LoVo (cell line): ENCODE results near the gene CCDC32.

Experiments
- DNase-seq: peaks from one replicate; pipeline ENCODE4 v3.0.0-alpha.2; 2016; ENCODE audit warnings: low spot score

Gene CCDC32

DNA sequence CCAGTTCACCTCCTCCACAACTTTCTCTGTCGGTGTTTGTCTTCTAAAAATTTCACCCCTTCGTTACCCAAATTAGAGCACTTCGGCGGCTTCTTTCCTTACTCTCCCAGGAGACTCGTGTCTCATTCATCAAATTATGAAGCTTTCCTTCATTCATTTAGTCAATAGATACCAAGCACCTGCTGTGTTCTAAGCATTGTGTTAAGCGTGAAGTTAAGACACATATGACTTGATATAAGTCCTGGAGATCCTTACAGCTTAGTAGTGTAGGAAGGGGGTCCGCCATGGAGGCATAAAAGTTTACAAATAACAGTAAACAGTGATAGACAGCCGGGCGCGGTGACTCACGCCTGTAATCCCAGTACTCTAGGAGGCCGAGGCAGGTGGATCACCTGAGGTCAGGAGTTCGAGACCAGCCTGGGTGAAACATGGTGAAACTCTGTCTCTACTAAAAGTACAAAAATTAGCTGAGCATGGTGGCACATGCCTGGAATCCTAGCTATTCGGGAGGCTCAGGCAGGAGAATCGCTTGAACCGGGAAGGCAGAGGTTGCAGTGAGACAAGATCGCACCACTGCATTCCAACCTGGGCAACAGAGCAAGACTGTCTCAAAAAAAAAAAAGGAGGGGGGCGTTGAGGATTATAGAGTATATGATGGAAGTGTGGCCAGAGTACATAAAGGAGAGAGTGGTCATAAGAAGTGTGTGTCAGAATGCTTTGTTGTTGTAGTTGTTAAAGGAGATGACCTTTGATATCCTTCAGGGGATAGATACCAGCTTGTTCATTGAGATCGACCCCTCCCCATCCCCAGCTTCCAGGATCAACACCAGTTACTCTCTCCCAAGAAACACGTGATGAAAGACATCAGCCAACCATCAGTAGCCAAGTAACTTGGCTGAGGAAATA is 744 bp upstream of the CCDC32 start:
- DNase-seq, result no peak

GRCh38 chr15:40563426-40563825 is 1.4 kb downstream of the CCDC32 start:
- DNase-seq, result no peak

- DNase-seq, result no peak
Measured at GRCh38 chr15:40562691-40563090, 2.2 kb downstream of the CCDC32 start.

DNA sequence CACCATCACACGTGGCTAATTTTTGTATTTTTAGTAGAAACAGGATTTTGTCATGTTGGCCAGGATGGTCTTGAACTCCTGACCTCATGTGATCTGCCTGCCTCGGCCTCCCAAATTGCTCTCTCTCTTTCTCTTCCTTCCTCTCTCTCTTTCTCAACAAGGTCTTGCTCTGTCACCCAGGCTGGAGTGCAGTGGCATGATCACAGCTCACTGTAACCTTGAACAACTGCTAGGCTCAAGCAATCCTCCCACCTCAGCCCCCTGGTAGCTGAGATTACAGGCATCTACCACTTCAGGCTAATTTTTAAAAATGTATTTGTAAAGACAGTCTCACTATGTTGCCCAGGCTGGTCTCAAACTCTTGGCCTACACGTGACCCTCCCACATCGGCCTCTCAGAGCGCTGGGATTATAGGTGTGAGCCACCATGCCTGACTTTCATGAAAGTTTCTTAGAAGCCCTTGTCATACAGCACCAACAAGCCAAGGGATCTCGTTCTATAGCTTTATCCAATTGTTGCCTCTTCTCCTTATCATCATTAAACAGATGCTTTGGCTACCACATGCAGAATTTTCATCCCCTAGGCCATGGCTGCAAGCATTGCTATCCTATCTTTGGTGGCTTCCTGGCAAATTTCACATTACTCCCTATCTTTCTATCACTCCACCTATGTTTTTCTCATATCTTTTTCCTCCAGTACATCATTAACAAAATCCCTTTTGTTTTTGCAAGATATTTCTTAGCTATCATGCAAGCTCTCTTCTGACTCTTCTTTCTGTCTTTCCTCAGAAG is 5.7 kb downstream of the CCDC32 start:
- DNase-seq, result no peak

- no peak for DNase-seq
Measured at GRCh38 chr15:40555876-40556275, 9.0 kb downstream of the CCDC32 start.

DNA sequence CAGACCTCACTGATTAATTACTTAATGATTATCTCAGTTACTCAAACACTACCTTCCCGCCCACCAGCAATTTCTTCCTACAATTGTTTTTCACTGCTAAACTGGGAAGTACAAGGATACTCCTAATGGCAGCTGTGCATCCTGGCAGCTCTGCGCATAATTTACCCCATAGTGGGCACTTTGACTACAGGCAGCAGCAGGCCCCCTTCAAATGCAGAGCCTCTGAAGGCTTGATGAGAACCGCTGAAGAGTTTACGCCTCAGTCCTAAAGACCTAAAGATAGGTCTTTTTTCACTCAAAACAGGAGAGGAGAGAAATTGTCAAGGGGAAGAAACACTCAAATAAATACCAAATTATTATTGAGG is 10.7 kb downstream of the CCDC32 start:
- DNase-seq, result no peak

DNA sequence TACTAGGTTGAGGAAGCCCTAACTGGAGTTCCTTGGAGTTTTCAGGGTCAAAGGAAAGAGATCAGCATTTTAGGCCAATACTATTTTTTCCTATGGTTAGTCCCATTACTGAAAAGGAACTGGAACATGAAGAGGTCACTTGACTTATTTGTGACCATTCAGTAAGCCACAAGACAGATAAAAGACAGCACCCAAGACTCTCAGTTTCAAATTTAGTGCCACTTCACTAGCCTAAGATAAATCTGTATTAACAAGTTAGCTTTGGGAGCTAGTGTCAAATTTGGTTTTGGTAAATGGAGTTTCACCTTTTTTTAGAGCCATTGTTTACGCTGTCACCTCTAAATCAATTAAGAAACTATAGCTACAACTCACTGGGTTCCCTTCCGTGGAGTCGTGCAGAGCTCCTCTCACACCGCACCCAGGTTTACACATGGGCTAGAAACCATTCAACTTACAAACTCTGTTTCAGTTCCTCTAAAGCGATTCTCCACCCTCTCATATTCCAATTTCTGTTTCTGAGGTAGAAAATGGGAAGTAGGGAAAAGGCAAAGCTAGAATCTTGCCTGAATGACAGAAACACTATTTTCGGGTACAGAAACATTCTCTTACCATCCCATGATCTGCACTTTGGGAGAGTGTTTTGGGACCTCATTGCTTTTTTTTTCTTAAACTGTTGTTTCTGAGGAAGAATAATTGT is 14.4 kb downstream of the CCDC32 start:
- no peak for DNase-seq

GRCh38 chr15:40549894-40550293 is 14.9 kb downstream of the CCDC32 start:
- DNase-seq, result no peak

GRCh38 chr15:40548610-40549009 is 16.2 kb downstream of the CCDC32 start:
- DNase-seq, result no peak

GRCh38 chr15:40545457-40545856 is 19.4 kb downstream of the CCDC32 start:
- no peak for DNase-seq

GRCh38 chr15:40543631-40544294 is 21.1 kb downstream of the CCDC32 start:
- no peak for DNase-seq

GRCh38 chr15:40543082-40543481 is 21.8 kb downstream of the CCDC32 start:
- DNase-seq, result peak; percentile 33

GRCh38 chr15:40538976-40539375 is 25.9 kb downstream of the CCDC32 start:
- DNase-seq, result no peak

- DNase-seq, result no peak
Measured at GRCh38 chr15:40536501-40536900, 28.3 kb downstream of the CCDC32 start.

DNA sequence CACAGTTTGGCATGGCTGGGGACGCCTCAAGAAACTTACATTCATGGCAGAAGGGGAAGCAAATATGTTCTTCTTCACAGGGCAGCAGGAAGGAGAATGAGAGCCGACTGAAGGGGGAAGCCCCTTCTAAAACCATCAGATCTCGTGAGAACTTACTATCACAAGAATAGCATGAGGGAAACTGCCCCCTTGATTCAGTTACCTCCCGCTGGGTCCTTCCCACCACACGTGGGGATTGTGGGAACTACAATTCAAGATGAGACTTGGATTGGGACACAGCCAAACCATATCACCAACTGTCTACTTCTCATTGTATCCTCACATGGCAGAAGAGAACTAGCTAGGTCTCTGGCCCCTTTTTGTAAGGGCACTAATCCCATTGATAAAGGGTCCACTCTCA is 30.5 kb downstream of the CCDC32 start:
- no peak for DNase-seq

GRCh38 chr15:40533763-40534364 is 31.0 kb downstream of the CCDC32 start:
- no peak for DNase-seq

GRCh38 chr15:40528801-40529200 is 36.0 kb downstream of the CCDC32 start:
- DNase-seq, result no peak

- DNase-seq, result no peak
Measured at GRCh38 chr15:40525855-40526254, 39.0 kb downstream of the CCDC32 start.

DNA sequence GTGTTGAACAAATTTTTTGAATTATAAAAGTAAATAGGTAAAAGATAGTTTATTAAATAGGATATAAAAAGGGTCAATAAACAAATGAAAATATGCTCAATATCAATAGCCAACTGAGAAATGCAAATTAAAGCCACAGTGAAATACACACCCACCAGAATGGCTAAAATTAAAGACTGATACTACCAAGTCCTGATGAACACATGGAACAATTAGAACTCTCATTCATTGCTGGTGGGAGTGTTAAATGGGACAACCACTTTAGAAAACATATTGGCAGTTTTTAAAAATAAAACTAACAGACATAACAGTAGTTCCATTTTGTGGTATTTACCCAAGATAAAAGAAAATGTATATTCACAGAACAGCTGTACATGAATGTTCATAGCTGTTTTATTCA is 41.2 kb downstream of the CCDC32 start:
- DNase-seq, result no peak

DNA sequence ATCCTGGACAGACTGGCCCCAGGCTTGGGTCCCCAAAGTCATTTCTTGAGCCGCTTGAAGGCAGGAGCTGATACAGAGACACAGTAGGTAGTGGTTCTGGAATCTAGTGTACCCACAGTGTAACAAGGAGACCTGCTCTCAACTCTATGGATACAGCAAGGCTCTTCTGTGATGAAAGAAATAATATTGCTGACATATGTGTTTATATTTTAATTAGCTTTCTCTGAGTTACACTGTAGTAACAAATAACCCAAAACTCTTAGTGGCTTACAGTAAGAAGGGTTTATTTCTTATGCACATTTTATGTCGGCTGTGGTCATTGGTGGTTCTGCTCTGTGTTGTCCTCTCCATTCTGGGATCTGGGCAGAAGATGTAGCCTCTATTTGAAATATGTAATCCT is 48.5 kb downstream of the CCDC32 start:
- DNase-seq, result no peak

DNA sequence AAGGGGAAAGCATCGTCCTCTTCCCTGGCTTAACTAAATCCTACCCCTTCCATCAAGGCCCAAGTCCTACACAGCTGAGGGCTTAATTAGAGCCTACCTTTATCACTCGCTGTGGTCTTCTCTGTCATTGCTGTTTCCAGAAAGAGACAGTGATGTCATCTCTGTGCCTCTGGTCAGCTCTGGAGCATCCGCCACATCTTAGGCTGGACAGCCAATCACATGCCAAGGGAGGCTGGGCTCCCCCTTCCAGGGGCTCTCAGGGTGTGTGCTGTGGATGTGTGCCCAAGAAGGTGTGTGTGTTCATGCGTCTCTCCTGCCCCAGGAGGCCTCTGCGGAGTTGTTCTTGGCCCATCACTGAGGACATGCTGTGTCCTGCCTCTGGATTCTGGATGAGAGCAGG is 51.2 kb downstream of the CCDC32 start:
- no peak for DNase-seq

DNA sequence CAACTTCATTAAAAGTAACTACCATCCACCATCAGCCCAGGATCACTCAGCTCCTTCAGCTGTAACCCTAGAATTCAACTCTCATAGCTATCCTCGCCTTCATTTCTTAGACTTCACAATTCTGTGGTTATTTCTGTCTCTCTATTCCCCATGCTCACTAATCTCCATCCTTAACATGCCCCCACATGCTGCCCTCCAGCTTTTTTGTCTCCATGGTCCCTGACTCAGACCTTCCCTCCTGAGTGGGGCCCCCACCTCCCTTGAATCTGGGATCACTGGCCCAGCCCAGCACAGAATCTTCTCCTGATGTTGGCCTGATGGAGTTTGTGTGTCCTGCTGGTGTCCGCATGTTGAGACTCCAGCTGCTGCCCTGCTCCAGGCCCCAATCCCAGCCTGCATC is 52.4 kb downstream of the CCDC32 start:
- no peak for DNase-seq
